Adipocyte (in vitro differentiated cells): Measurements from ENCODE around the gene CEP170B.
"Not testable (repeated sequence)": the region's sequence is repeated elsewhere in the genome, so short reads cannot be mapped to it uniquely, and the experiment has no call there.

ENCODE experiments used
- DNase-seq: peaks from one replicate; pipeline ENCODE4 v3.0.0-alpha.2; 2015; ENCODE audit warnings: low read depth
- H3K27me3 ChIP-seq: replicated peaks from 2 replicates; pipeline ENCODE4 v1.7.0; 2013; ENCODE audit warnings: mild to moderate bottlenecking, low read length, moderate library complexity; ENCODE audit not compliant: control insufficient read depth, insufficient read depth
- H3K36me3 ChIP-seq: 2 replicates; pipeline ENCODE4 v1.7.0; 2013; ENCODE audit warnings: low read length, mild to moderate bottlenecking, moderate library complexity; ENCODE audit not compliant: control insufficient read depth, insufficient read depth, severe bottlenecking
- H3K4me1 ChIP-seq: 2 replicates; pipeline ENCODE4 v1.7.0; 2013; ENCODE audit warnings: mild to moderate bottlenecking, low read length, moderate library complexity; ENCODE audit not compliant: control insufficient read depth, insufficient read depth
- H3K4me3 ChIP-seq: 2 replicates; pipeline ENCODE4 v1.7.0; 2013; ENCODE audit warnings: mild to moderate bottlenecking, low read length, moderate library complexity
- H3K9ac ChIP-seq: 2 replicates; pipeline ENCODE4 v1.7.0; 2013; ENCODE audit warnings: mild to moderate bottlenecking, low read length, moderate library complexity
- H3K9me3 ChIP-seq: 2 replicates; pipeline ENCODE4 v1.7.0; 2013; ENCODE audit warnings: mild to moderate bottlenecking, low read length, moderate library complexity; ENCODE audit not compliant: control insufficient read depth

CEP170B gene

GRCh38 chr14:104885031-104885972 is 20.2 kb downstream of the CEP170B start:
- no peak for DNase-seq
- Histone ChIP-seq H3K4me1 (no peaks in the 10 kb centered on the region), H3K9me3 (no peaks in the 10 kb centered on the region), H3K36me3 (peaks cover 61% of the 10 kb centered on the region), H3K27me3 (no peaks in the 10 kb centered on the region), H3K9ac (no peak overlapping the region), H3K4me3 (no peak overlapping the region)

- Histone ChIP-seq H3K9ac (no peak overlapping the region), H3K9me3 (no peaks in the 10 kb centered on the region), H3K27me3 (no peaks in the 10 kb centered on the region), H3K36me3 (peaks cover 53% of the 10 kb centered on the region), H3K4me3 (no peak overlapping the region), H3K4me1 (no peaks in the 10 kb centered on the region)
- no peak for DNase-seq
These were observed 21.1 kb downstream of the CEP170B start for GRCh38 chr14:104885973-104886689.

GRCh38 chr14:104886690-104887622 is 21.9 kb downstream of the CEP170B start:
- no peak overlapping the region for H3K4me3 ChIP-seq
- no peaks in the 10 kb centered on the region for H3K4me1 ChIP-seq
- peaks cover 45% of the 10 kb centered on the region for H3K36me3 ChIP-seq
- no peaks in the 10 kb centered on the region for H3K27me3 ChIP-seq
- DNase-seq = no peak
- no peak overlapping the region for H3K9ac ChIP-seq
- no peaks in the 10 kb centered on the region for H3K9me3 ChIP-seq

GRCh38 chr14:104887623-104888488 is 22.8 kb downstream of the CEP170B start:
- DNase-seq = no peak
- Histone ChIP-seq H3K36me3 (peaks cover 45% of the 10 kb centered on the region), H3K9ac (no peak overlapping the region), H3K4me1 (no peaks in the 10 kb centered on the region), H3K9me3 (no peaks in the 10 kb centered on the region), H3K4me3 (no peak overlapping the region), H3K27me3 (no peaks in the 10 kb centered on the region)

- Histone ChIP-seq H3K27me3 (no peaks in the 10 kb centered on the region), H3K4me1 (no peaks in the 10 kb centered on the region), H3K9me3 (no peaks in the 10 kb centered on the region), H3K9ac (no peak overlapping the region), H3K36me3 (peaks cover 38% of the 10 kb centered on the region), H3K4me3 (no peak overlapping the region)
- no peak for DNase-seq
These were observed 23.7 kb downstream of the CEP170B start for GRCh38 chr14:104888489-104889374.

- Histone ChIP-seq H3K4me3 (no peak overlapping the region), H3K9me3 (no peaks in the 10 kb centered on the region), H3K27me3 (no peaks in the 10 kb centered on the region), H3K4me1 (no peaks in the 10 kb centered on the region), H3K9ac (no peak overlapping the region), H3K36me3 (peaks cover 39% of the 10 kb centered on the region)
- no peak for DNase-seq
These were observed 24.3 kb downstream of the CEP170B start for GRCh38 chr14:104889375-104889757.

- not testable (repeated sequence) for H3K4me3 ChIP-seq, H3K4me1 ChIP-seq, H3K9ac ChIP-seq, DNase-seq, H3K27me3 ChIP-seq, H3K9me3 ChIP-seq
- peaks cover 38% of the 10 kb centered on the region for H3K36me3 ChIP-seq
These were observed 25.2 kb downstream of the CEP170B start for GRCh38 chr14:104890292-104890691.

- Histone ChIP-seq H3K9ac (no peak overlapping the region), H3K27me3 (no peaks in the 10 kb centered on the region), H3K9me3 (no peaks in the 10 kb centered on the region), H3K4me1 (no peaks in the 10 kb centered on the region), H3K4me3 (no peak overlapping the region), H3K36me3 (peaks cover 32% of the 10 kb centered on the region)
- DNase-seq = no peak
These were observed 26.1 kb downstream of the CEP170B start for GRCh38 chr14:104891121-104891551.

GRCh38 chr14:104891664-104892530 is 26.8 kb downstream of the CEP170B start:
- no peak overlapping the region for H3K9ac ChIP-seq
- peaks cover 3% of the 10 kb centered on the region for H3K4me1 ChIP-seq
- H3K9me3 ChIP-seq = no peaks in the 10 kb centered on the region
- peaks cover 25% of the 10 kb centered on the region for H3K36me3 ChIP-seq
- DNase-seq = no peak
- H3K4me3 ChIP-seq = no peak overlapping the region
- no peaks in the 10 kb centered on the region for H3K27me3 ChIP-seq
